Fibroblast of mammary gland (primary cell): ENCODE measurements around the gene ARL14EPL.
A peak's percentile ranks its signal among the peaks of the same experiment; 100 is the strongest.
"Not testable (repeated sequence)": the region's sequence is repeated elsewhere in the genome, so short reads cannot be mapped to it uniquely, and the experiment has no call there.

Experiments
- DNase-seq: peaks from one replicate; pipeline ENCODE4 v3.0.0-alpha.2; 2010; ENCODE audit warnings: low read depth
- H3K4me3 ChIP-seq: 2 replicates; pipeline ENCODE4 v1.5.1; 2011; ENCODE audit warnings: low read depth, mild to moderate bottlenecking, low read length, moderate library complexity; ENCODE audit not compliant: control insufficient read depth
- CTCF ChIP-seq: conservative IDR thresholded peaks from 2 replicates; pipeline ENCODE4 v1.5.1; 2011; ENCODE audit warnings: low read depth, low read length, inconsistent platforms; ENCODE audit not compliant: control insufficient read depth, insufficient read depth

Gene ARL14EPL

GRCh38 chr5:116084871-116085715 lies 52.8 kb downstream of the ARL14EPL start, which contains the start of gene COMMD10:
TSS of gene COMMD10 (plus strand) at chr5:116085025.
- H3K4me3 ChIP-seq: peak within 1 kb of the TSS; percentile 65
- DNase-seq: peak; percentile 86
- no peak for TF ChIP-seq CTCF

- not testable (repeated sequence) for DNase-seq, H3K4me3 ChIP-seq
Measured at GRCh38 chr5:116086309-116086708, 54.0 kb downstream of the ARL14EPL start.

- peak; percentile 12 for DNase-seq
- no peak for TF ChIP-seq CTCF
- no peak overlapping the region for H3K4me3 ChIP-seq
Measured at GRCh38 chr5:116088062-116088461, 55.8 kb downstream of the ARL14EPL start.

- TF ChIP-seq CTCF: no peak
- DNase-seq: no peak
- H3K4me3 ChIP-seq: no peak overlapping the region
Measured at GRCh38 chr5:116090302-116090701, 58.0 kb downstream of the ARL14EPL start.

GRCh38 chr5:116091416-116091815 lies 59.1 kb downstream of the ARL14EPL start:
- H3K4me3 ChIP-seq: no peak overlapping the region
- TF ChIP-seq CTCF: no peak
- no peak for DNase-seq

GRCh38 chr5:116097301-116097700 lies 65.0 kb downstream of the ARL14EPL start:
- H3K4me3 ChIP-seq: no peak overlapping the region
- no peak for DNase-seq
- no peak for TF ChIP-seq CTCF

- no peak overlapping the region for H3K4me3 ChIP-seq
- TF ChIP-seq CTCF: no peak
- DNase-seq: no peak
Measured at GRCh38 chr5:116098998-116099397, 66.7 kb downstream of the ARL14EPL start.

GRCh38 chr5:116104941-116105340 lies 72.7 kb downstream of the ARL14EPL start:
- not testable (repeated sequence) for H3K4me3 ChIP-seq, DNase-seq
